GM18520 (cell line): ENCODE measurements around the gene IKBKG.
"Not testable (repeated sequence)": the region's sequence is repeated elsewhere in the genome, so short reads cannot be mapped to it uniquely, and the experiment has no call there.

Source experiments
- ATAC-seq: cut with Tn5 transposase; IDR thresholded peaks from one replicate; pipeline ENCODE4 v1.9.1; 2021; ENCODE audit not compliant: unreplicated experiment

The IKBKG gene

DNA sequence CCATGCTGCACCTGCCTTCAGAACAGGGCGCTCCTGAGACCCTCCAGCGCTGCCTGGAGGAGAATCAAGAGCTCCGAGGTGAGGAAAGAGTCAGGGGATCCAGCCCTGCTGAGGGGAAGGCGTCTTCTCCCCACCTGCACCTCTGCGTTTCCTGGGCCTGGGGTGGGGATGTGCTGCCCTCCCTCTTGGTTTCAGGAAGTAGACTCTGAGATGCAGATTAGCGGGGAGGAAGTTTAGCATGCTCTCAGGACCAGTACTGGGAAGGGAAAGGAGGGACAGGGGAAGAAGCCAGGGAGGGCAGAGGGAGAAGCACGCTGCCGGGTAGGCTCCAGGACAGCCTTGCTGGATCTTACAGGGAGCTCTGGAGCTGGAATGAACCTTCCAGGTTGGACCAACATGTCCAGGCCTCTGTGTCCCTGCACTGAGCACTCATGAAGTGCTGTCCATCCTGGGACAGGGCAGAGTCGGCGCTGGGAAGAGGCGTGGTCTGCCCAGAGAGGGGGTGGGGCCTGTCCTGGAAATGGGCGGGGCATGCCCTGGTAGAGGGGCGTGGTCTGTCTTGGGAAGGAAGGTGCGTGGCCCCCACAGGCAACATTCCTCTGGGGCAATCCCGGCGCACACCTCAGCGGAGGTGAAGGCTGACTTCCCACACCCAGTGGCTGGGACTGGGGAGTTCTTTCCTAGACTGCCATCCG is 4.8 kb downstream of the IKBKG start:
- not testable (repeated sequence) for ATAC-seq

DNA sequence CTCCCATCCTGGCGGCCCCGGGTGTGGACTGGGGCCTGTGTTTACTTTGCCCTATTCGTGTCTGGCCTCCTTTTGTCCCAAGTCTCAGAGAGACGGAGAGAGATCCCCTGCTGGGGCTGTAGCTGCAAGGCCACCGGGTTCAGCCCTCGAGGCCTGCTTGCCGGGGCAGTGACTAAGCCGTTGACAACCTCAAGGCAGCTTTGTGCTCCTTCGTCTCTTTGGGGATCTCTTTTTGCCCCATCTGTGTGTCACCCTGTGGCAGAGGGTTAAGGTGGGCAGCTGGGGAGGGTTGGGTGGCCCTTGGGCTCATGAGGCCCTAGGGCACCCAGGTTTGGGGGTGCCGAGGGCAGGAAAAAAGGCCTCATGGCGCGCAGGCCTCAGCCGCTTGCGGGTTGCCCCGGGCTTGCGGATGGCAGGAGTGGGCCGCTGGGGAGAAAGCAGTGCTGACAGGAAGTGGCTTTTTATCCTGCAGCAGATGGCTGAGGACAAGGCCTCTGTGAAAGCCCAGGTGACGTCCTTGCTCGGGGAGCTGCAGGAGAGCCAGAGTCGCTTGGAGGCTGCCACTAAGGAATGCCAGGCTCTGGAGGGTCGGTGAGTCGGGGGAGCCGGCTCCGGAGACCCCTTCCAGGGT is 10.8 kb downstream of the IKBKG start:
- not testable (repeated sequence) for ATAC-seq

DNA sequence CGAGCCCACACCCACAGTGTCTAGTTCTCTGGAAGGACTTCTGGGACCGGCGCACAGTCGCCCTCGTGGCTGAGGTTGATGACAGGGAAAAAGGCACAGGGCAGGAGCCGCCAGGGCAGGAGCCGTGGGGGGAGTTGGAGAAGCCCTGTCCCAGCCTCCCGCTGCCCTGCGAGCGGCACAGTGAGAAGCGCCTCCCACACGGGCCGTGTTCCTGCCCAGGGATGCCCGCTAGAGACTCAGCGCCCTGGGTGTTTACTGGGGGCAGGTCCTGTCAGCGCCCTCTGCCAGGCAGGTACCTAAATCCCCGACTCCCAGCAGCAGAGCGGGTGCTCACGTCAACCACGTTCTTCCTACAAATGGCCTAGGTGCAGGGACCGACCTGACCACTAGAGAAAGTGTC is 11.5 kb downstream of the IKBKG start:
- not testable (repeated sequence) for ATAC-seq

DNA sequence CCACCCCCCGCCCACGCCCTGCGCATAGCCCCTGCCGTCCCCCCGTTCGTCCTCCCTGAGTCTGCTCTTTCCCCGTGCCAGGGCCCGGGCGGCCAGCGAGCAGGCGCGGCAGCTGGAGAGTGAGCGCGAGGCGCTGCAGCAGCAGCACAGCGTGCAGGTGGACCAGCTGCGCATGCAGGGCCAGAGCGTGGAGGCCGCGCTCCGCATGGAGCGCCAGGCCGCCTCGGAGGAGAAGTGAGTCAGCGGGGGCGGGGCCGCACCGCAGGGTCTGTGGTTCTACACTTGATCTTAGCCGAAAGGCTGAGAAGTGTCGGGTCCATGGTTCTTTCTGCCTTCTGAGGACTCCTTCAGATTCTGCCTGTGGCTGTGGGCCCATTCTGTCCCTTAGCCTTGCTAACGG is 12.9 kb downstream of the IKBKG start:
- not testable (repeated sequence) for ATAC-seq

DNA sequence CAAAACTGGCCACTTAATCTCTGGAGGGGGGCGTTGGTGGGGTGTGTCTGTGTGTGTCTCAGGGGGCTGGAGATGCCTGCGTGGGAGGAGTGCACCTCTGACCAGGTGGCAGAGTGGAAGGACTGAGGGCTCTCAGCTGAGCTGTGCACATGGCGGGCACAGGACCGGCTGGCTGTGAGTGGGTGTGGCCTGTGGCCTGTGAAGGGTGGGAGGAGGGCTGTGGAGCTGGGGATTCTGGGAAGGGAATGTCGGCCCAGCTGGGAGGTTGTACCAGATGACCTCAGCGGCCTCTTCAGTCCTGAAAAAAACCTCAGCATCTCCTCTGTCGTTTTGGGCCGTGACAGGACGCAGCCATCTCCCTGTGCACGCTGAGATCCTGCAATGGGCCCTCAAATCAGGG is 14.9 kb downstream of the IKBKG start:
- ATAC-seq, result not testable (repeated sequence)

DNA sequence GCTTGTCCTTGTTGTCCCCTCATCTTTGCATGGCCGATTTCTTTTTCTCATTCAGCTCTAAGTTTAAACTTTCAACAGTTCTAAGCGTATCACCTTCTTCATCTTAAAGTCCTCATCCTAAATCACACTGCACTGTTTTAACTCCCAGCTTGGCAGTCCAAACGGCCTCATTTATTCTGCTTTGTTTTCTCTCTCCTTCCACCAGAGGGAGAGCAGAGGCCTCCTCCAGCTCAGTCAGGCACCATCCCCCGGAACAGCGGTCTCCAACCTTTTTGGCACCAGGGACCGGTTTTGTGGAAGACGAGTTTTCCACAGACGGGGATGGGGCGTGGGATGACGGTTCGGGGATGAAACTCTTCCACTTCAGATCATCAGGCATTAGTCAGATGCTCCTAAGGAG is 22.9 kb downstream of the IKBKG start:
- not testable (repeated sequence) for ATAC-seq

DNA sequence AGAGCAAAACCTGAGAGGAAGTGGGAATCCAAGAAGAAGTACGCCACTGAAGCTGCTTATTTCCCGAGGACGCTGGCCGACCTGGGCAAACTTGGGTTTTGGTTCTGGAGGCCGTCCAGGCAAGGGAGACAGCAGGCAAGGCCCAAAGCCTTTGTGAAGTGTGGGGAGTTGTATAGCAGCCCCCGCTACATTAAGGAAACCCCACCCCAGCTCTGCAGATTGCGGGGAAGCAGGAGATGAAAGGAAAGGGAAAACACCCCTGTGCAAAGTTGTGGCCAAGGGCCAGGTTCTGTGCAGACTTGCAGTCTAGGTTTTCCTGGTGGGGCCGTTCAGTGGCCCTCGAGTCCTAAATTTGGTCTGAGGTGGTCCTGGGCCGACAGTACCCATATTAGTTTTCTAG is 25.6 kb downstream of the IKBKG start:
- not testable (repeated sequence) for ATAC-seq

DNA sequence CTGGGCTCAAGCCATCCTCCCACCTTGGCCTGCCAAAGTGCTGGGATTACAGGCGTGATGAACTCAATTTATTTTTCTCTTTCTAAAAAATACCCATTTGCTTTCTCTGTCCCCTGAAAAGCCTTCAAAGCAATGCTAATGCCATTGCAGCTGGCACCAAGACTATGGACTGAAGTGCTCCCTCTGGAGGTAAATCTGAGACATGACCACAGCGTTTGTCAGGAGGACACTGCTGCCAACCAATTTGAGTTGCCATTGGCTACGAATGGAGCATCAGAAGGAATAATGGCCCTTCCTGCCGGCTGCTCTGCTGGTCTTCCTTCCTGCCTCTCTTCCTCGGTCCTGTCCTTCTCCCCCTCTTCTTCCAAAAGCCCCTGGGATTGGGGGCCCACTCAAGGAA is 27.7 kb downstream of the IKBKG start:
- not testable (repeated sequence) for ATAC-seq

DNA sequence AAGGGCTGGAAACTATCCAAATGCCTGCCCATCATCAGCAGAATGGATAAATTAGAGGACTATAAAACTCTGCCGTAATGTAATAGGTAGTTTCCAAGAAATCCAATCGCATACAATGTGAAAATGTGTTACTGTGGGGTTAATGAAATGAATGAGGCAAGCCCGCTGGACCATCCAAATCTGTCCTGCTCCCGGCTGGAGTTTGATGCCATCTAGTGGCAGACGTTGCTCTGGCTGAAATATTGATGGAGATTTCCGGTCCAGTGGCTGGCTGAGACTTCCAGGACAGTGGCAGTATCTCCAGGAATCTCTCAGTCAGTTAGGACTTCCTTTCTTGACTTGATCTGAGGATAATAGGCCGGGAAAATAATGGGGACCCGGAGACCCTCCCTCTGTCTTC is 35.6 kb downstream of the IKBKG start:
- not testable (repeated sequence) for ATAC-seq

DNA sequence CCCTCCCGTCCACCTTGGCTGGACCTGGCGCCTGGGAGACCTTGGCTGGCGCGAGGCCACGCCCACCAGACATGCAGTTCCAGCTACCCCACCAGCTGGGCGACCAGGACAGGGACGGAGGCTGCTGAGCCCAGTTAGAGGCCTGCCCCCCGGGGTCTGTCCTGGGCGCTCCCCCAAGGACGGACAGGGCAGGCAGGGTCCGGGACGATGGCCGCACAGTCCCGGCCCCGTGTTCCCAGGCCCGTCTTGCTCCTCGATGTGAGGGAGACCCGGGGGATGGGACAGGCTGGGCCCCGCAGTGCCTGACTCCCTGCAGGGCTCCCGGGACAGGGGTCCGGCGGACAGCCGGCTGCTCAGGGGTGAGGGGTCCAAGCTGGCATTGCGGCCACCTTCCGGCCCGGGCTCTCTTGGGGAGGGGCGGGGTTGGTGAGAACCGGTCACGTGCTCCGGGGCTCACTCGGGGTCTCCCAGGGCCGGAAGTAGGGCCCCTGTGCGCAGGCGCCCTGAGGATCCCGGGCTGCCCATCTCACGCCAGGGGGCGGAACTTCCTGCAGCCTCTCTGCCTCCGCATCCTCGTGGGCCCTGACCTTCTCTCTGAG is 37.3 kb downstream of the IKBKG start, which contains the start of gene CTAG1A:
CTAG1A (plus strand) TSS at position 549 of the 599 bp plus-strand sequence. CDS start 74 bp downstream, outside the sequence.
- ATAC-seq, result not testable (repeated sequence)

DNA sequence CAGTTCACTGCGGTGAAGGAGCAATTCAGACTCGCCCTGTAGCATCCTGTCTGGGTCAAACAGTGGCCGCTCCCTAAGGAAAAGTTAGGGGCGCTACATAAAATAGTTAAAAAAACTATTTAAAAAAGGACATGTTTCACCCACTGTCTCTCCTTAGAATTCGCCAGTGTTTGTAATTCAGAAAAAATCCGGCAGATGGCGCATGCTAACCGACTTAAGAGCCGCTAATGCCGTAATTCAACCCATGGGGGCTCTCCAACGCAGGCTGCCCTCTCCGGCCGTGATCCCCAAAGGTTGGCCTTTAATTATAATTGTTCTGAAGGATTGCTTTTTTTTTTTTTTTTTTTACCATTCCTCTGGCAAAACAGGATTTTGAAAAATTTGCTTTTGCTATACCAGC is 43.0 kb downstream of the IKBKG start:
- ATAC-seq, result not testable (repeated sequence)

DNA sequence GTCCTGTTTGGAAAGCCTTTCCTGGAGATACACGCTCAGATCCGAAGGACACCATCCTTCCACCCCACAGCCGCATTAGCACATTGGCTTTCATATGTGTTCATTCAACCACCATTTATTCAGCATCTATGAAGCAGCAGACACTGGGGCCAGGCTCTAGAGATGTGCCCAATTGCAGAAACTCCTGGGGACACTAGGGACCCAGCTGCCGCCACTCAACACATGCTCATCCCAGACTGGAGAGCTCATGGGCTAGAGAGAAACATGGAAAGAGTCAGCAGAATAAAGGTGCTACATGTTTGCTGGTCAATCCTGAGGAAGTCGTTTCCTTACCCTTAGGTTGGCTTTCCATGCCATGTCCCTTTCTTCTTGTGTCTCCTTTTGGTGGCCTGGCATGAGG is 45.1 kb downstream of the IKBKG start:
- no peak for ATAC-seq

DNA sequence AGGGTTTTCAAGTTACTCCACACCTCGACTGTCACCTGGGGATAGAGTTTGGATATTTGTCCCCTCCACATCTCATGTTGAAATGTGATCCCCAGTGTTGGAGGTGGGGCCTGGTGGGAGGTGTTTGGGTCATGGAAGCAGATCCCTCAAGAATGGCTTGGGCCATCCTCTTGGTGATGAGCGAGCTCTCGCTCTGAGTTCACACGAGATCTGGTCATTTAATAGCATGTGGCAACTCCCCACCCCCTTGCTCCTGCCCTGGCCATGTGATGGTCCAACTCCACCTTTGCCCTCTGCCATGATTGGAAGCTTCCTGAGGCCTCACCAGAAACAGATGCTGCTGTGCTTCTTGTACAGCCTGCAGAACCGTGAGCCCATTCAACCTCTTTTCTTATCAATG is 45.8 kb downstream of the IKBKG start:
- ATAC-seq, result no peak

DNA sequence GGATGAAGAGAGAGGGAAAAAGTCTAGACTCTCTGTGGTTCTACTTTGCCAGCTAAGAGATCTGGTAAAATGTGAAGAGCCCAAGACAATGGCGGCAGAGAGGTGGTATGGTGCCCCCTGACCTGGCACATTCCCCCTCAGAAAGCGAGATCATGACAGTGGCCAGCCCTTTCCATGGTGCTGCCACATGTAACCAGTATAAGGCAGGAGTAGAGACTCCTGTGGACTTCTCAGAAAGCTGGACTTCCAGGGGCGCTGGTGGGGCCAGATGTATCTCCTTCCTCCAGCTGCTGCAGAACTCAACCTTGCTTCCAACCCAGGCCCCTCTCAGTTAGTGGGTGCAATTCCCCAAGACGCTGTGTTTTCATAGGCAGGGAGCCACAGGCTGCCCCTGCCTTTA is 47.1 kb downstream of the IKBKG start:
- ATAC-seq, result no peak

DNA sequence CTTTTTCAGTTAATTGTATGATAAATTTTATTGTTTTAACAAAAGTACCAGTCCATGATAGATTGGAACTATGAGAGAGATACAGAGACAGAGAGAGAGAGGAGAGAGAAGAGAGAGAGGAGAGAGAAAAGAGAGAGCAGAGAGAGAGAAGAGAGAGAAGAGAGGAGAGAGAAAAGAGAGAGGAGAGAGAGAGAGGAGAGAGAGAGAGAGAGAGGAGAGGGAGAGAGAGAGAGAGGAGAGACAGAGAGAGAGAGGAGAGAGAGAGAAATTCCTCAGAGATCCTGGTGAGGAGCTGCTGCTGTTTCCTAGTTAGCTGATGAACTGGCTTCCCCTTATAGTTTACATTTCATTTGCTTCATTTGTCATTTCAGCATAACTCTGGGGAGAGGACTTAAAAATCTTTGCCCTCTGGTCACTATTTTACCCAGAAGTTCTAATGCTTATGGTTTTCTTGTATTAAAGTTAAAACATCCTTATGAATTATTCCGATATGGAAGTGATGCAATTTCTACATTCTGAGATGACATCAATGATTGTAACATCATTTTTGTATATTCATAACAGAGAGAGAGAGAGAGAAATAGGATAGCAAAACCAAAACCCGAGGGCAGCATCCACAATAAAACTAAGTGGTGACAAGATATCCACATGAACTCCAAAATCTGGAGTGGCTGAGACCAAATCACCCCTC is 48.3 kb downstream of the IKBKG start:
- ATAC-seq, result no peak

DNA sequence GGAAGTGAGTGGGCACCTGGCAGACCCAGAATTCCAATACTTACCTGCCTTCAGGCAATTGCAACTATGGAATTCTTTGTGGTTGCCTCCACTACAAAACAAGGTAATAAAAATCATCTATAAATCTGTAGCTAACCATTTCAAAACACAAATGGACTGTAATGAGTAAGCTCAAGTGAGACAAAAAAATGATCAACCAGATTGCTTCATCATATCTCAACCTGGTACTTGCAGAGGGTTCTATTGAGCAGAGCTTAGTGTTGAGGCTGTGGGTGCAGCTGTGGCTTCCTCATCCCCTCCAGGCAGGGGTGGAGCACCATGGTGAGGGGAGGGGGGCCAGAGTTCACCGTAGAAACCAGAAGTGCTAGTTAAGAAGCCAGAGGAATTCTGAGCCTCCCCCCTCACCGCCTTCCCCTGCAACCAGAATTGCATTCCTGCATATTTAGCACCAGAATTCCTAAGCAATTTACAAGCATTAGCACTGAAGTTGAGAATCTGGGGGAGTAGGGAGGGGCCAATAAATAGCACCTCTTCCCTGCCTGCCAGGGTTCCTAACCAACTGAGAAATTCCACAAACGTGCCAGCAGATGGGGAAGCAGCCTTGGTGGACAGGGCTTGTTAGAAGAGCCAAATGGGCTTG is 49.0 kb downstream of the IKBKG start:
- no peak for ATAC-seq

DNA sequence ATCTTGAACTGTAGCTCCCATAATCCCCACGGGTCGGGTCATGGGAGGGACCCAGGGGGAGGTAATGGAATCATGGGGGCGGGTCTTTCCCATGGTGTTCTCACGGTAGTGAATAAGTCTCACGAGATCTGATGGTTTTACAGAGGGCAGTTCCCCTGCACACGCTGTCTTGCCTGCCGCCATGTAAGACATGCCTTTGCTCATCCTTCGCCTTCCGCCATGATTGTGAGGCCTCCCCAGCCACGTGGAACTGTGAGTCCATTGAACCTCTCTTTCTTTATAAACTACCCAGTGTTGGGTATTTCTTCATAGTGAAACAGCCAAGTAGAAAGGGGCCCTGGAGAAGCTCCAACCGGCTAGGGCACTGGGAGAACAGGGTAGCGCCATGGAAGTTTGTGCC is 49.8 kb downstream of the IKBKG start:
- no peak for ATAC-seq

DNA sequence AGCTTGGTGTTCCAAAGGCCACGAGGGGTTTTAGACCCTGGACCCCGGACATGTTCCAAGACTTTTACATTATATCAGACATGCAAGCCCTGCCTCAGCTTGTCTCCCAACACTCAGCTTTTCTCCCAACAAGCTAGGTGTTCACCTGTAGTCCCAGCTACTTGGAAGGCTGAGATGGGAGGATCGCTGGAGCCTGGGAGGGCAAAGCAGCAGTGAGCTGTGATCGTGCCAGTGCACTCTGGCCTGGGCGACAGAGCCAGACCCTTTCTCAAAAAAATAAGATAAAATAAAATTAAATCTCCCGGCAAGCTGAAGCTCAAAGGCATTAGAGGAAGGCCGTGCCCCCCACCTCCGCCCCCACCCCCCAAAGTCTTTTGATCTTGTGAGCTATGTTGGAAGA is 51.2 kb downstream of the IKBKG start:
- ATAC-seq, result no peak

DNA sequence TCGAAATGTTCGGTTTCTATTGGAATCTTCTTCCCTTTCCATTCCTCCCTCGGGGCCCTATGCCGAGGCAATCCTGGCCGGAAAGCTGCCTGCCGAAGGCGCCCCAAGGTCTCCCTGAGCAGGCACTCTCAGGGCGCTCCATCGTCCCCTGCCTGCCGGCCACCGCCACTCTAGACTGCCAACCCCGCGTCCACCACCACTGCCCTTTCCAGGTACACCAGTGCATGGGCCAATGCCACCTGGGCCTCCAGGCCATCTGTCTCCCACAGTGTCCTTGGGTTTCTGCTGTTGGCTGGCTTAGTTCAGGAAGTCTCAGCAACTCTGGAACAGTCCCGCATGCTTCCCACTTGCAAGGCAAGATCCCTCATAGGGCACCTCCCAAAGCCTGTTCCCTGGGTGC is 52.1 kb downstream of the IKBKG start:
- ATAC-seq, result no peak

DNA sequence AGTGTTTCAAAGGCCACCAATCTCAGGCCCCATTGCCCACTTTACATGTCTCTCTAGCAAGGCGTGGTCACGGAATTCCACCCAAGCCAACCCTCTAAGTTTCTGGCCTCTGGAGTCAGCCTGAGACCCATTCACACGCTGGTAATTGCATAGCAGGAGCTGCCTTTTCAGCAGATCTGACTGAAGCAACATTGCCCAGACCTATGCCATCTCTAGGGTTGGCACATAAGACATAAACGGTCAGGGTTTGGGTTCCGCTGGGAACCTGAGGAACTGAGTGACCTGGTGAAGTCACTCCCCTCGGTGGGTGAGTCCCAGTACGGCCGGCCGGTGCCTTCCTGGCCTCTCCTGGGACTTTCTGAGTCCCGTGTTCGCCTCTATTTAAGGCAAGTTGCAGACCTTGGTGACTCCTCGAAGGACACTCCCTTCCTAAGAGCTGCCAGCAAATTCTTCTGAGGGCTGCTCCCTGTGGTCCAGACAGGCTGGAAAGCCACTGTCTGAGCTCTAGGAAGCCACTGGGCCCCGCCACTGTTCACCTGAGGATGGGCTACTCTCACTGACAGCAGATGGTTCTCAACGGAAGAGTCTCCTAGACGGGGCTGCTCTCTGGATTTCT is 53.4 kb downstream of the IKBKG start:
- no peak for ATAC-seq

DNA sequence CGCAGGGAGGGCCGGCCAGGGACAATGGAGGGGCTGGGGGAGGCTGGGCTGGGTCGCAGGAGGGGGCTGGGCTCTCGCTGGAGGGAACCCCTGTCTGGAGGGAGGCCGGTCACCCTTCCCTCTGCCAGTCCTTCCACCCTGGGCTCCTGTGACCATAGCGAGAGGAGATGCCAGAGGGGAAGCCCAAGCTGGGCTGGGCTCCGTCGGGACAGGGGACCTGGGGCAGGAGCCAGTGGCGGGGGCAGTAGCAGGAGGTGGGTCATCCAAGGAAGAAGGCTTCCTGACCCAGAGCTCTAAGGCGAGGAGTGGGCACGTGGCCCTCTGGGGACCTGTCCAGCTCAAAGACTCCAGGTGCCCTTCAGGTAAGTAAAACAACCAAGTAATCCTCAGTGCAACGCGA is 54.8 kb downstream of the IKBKG start:
- ATAC-seq, result no peak
